C4-2B (cell line): Measurements from ENCODE around the gene MLC1.

Experiments used
- H3K27ac ChIP-seq: fragments of 450-650 bp; 2 replicates; pipeline ENCODE4 v1.5.1; 2017
- ZFX ChIP-seq: fragments of 450-650 bp; IDR thresholded peaks from 2 replicates; pipeline ENCODE4 v1.6.1; 2017
- TF ChIP-seq, protein P1 (sequence below): fragments of 450-650 bp; conservative IDR thresholded peaks from 2 replicates; pipeline ENCODE4 v1.5.1; 2017; ENCODE audit warnings: mild to moderate bottlenecking

The MLC1 gene

DNA sequence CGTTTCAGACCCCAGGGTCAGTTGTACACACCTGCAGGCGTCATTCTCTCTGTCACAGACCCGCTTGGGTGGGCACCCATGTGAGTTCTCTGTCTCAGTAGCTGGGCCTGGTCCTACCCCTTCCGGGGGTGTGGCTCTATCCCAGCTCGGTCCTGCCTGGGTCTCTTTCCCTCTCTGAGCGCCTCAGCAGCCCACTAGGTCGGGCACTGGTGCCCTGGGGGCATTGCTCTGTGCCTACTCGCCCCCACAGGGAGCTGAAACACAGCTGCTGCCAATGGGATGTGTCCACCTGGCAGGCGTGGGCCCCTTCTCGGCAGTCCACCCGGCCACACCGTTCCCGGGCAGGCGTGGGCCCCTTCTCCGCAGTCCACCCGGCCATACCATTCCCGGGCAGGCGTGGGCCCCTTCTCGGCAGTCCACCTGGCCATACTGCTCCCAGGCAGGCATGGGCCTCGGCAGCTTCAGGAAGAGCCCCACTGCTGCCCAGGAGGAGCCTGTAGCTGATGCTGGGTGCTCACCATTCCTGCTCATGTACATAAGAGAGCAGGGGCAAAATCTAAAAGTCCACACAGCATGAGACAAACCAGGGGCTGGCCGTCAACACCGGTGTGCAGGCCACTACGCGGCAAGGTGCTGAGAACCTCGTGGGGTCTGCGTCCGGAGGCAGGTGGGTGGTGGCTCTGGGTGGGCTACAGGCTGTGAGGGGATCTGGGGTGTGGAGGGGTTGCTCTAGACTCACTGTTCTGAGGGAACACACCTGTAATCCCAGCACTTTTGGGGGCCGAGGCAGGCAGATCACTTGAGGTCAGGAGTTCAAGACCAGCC, 12.3 kb downstream of the MLC1 start:
- no peak overlapping the region for H3K27ac ChIP-seq
- TF ChIP-seq, protein P1, sequence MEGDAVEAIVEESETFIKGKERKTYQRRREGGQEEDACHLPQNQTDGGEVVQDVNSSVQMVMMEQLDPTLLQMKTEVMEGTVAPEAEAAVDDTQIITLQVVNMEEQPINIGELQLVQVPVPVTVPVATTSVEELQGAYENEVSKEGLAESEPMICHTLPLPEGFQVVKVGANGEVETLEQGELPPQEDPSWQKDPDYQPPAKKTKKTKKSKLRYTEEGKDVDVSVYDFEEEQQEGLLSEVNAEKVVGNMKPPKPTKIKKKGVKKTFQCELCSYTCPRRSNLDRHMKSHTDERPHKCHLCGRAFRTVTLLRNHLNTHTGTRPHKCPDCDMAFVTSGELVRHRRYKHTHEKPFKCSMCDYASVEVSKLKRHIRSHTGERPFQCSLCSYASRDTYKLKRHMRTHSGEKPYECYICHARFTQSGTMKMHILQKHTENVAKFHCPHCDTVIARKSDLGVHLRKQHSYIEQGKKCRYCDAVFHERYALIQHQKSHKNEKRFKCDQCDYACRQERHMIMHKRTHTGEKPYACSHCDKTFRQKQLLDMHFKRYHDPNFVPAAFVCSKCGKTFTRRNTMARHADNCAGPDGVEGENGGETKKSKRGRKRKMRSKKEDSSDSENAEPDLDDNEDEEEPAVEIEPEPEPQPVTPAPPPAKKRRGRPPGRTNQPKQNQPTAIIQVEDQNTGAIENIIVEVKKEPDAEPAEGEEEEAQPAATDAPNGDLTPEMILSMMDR, result no peak
- no peak for TF ChIP-seq ZFX

DNA sequence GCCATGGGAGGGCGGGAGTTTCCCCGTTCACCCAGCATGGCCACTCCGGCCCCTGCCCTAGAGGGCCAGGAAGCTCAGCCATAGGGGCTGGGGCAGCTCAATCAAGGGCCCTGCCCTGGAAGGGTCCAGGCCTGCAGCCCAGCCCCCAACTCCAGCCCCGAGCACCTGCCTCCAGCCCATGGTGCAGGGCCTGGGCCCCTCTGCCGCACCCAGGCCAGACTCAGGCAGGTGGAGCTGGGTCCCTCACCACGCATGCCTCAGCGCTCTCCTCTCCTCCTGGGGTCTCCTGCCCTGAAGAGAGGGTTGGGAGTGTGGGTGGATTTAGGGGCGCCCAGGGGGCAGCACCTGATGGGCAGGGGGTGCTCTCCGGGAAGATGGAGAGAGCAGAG, 13.1 kb downstream of the MLC1 start:
- TF ChIP-seq ZFX, result no peak
- TF ChIP-seq, protein P1, result no peak
- H3K27ac ChIP-seq, result no peak overlapping the region

DNA sequence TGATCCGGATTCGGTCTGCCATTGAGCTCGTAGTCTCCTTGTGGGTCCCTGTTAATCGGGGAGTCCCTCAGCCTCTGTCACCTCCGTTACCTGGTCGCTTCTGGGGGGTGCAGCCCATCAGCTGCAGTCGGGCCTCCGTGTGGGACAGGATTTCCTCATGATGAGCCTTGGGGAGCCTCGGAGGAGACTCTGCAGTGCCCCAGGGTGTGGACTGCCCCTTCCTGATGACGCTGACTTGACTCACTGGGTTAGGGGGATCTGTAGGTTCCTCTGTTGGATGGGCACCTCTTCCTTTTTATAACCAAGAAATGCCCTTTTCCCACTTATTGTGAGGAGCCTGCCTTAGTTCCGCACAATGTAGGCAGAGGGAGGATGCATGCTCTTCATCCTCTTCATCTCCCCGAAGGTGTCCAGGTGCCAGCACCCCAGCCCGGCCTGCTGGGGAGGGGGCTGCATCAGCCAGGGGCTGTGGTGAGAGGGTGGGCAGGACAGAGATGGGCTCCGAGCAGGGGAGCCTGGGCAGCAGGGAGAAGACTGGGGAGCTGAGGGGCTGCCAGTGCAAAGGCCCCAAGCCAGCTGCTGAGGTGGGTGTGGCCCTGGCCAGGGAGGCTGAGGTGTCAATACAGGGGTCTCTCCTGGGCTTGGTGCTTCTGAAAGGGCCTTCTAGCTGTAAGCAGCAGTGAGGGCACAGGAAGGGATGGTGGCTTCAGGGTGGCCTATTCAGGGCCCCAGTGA, 13.6 kb downstream of the MLC1 start:
- no peak for TF ChIP-seq ZFX
- TF ChIP-seq, protein P1, result no peak
- no peak overlapping the region for H3K27ac ChIP-seq

DNA sequence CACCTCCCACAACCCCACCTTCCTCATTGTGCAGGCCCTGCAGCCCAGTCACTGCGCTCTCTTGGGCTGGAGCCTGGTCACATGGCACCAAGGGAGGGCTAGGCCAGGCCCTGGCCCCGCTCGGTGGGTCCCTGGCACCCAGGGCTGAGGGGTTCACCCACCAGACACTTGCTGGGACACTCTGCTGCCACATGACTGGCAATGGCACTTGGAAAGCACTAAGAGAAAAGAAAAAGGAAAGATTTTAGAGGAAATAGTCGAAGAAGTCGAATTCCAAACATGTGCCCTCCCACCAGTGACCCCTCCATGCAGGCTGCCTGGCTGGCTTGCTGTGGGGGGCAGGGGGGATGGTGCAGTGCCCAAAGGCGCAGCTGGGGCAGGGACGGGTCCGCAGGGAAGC, 14.9 kb downstream of the MLC1 start:
- TF ChIP-seq, protein P1, result no peak
- TF ChIP-seq ZFX, result no peak
- no peak overlapping the region for H3K27ac ChIP-seq

DNA sequence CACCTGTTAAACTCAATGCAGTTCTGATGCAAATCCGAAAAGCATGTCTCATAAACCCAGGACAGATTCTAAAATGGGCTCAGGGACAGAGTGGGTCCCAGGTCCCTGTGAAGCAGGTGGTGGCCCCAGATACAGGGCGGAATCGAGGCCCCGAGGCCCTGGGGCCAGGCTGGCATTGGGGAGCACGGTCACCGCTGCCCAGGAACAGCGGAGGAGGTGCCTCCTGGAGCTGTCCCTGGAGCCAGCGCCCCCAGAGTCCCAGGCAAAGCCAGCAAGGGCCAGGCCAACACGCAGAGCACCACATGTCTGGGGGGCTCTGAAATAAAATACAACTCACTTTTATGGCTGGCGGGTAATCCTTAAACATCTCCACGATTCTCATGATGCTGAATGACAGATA, 17.1 kb downstream of the MLC1 start:
- H3K27ac ChIP-seq, result no peak overlapping the region
- TF ChIP-seq, protein P1, result no peak
- TF ChIP-seq ZFX, result no peak

DNA sequence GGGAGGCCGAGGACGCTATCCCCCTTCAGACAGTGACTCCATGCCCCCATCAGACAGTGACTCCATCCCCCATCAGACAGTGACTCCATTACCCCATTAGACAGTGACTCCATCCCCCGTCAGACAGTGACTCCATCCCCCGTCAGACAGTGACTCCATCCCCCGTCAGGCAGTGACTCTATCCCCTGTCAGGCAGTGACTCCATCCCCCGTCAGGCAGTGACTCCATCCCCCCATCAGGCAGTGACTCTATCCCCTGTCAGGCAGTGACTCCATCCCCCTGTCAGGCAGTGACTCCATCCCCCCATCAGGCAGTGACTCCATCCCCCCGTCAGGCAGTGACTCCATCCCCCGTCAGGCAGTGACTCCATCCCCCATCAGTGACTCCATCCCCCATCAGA, 18.0 kb downstream of the MLC1 start:
- TF ChIP-seq ZFX, result no peak
- TF ChIP-seq, protein P1, result no peak
- no peak overlapping the region for H3K27ac ChIP-seq

DNA sequence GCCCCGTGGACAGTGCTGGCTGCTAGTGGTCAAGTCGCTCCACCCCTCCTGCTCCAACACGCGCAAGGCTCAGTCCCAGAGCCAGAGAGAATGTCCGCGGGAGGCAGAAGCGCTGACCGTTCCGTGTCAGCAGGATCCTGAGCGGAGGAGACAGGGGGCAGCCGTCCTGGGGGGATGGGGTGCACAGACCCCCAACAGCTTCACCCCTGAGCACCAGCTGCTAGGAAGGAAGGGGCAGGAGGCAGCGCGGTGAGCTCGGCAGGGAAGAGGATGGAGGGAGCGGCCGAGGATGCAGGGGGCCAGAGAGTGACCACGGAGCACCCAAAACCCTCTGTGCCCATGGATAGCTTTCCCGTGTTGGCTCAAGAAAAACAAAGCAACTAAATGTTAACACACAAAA, 20.8 kb downstream of the MLC1 start:
- TF ChIP-seq, protein P1, result no peak
- no peak for TF ChIP-seq ZFX
- H3K27ac ChIP-seq, result no peak overlapping the region
